ENCODE measurements around the gene PRX. TPM values are rescaled to one million over a fixed set of nuclear protein-coding genes. Genes with fewer than 3 reads are reported as not detected.

The PRX gene
- total RNA-seq: 0.96 and 1.2 TPM in 2 replicates
- long read RNA-seq, partial matches to known transcripts: 0 of 1 reads
- long read RNA-seq, other reads (novel, unspliced or antisense): 1 of 1 reads

- no peak for DNase-seq (ENCODE audit: low spot score, unreplicated experiment)
- no peak within 1 kb of the TSS for H3K4me3 Mint-ChIP-seq (ENCODE audit: low read depth)
- peaks cover 2% of the 10 kb centered on the region for H3K4me1 Mint-ChIP-seq (ENCODE audit: low read depth)
- no peaks in the 10 kb centered on the region for H3K9me3 Mint-ChIP-seq (ENCODE audit: low read depth)
- no peaks in the 10 kb centered on the region for H3K36me3 Mint-ChIP-seq (ENCODE audit: insufficient read depth)
- H3K27ac Mint-ChIP-seq: no peak within 1 kb of the TSS
- no peak for TF ChIP-seq CTCF (IDR thresholded peaks at IDR 0.05; ENCODE audit: unreplicated experiment)
- peaks cover 7% of the 10 kb centered on the region for H3K27me3 Mint-ChIP-seq
These were observed at the start of gene PRX for GRCh38 chr19:40413291-40413845. Gene PRX, minus strand, starts transcription at chr19:40413378. Its CDS starts 5,446 bp downstream, at chr19:40407932.

- Mint-ChIP-seq H3K9me3 (ENCODE audit: low read depth) (no peaks in the 10 kb centered on the region), H3K36me3 (ENCODE audit: insufficient read depth) (no peaks in the 10 kb centered on the region), H3K4me1 (ENCODE audit: low read depth) (peaks cover 13% of the 10 kb centered on the region), H3K27ac (peak overlapping the region; percentile 37), H3K27me3 (peaks cover 9% of the 10 kb centered on the region), H3K4me3 (ENCODE audit: low read depth) (no peak overlapping the region)
- DNase-seq (ENCODE audit: low spot score, unreplicated experiment): no peak
- TF ChIP-seq CTCF (IDR thresholded peaks at IDR 0.05; ENCODE audit: unreplicated experiment): no peak
These were observed 48.6 kb upstream of the PRX start for GRCh38 chr19:40461669-40462221.

GRCh38 chr19:40460185-40460584 lies 47.0 kb upstream of the PRX start:
- Mint-ChIP-seq H3K27ac (no peak overlapping the region), H3K36me3 (ENCODE audit: insufficient read depth) (no peaks in the 10 kb centered on the region), H3K27me3 (no peaks in the 10 kb centered on the region), H3K9me3 (ENCODE audit: low read depth) (no peaks in the 10 kb centered on the region), H3K4me1 (ENCODE audit: low read depth) (peaks cover 4% of the 10 kb centered on the region), H3K4me3 (ENCODE audit: low read depth) (no peak overlapping the region)
- TF ChIP-seq CTCF (IDR thresholded peaks at IDR 0.05; ENCODE audit: unreplicated experiment): no peak
- no peak for DNase-seq (ENCODE audit: low spot score, unreplicated experiment)

GRCh38 chr19:40458597-40458974 lies 45.4 kb upstream of the PRX start:
- Mint-ChIP-seq H3K4me1 (ENCODE audit: low read depth) (no peaks in the 10 kb centered on the region), H3K27me3 (no peaks in the 10 kb centered on the region), H3K9me3 (ENCODE audit: low read depth) (no peaks in the 10 kb centered on the region), H3K4me3 (ENCODE audit: low read depth) (no peak overlapping the region), H3K36me3 (ENCODE audit: insufficient read depth) (no peaks in the 10 kb centered on the region), H3K27ac (no peak overlapping the region)
- no peak for DNase-seq (ENCODE audit: low spot score, unreplicated experiment)
- TF ChIP-seq CTCF (IDR thresholded peaks at IDR 0.05; ENCODE audit: unreplicated experiment): no peak

- peaks cover 1% of the 10 kb centered on the region for H3K4me1 Mint-ChIP-seq (ENCODE audit: low read depth)
- no peak overlapping the region for H3K4me3 Mint-ChIP-seq (ENCODE audit: low read depth)
- H3K27ac Mint-ChIP-seq: no peak overlapping the region
- no peak for DNase-seq (ENCODE audit: low spot score, unreplicated experiment)
- H3K27me3 Mint-ChIP-seq: no peaks in the 10 kb centered on the region
- H3K36me3 Mint-ChIP-seq (ENCODE audit: insufficient read depth): no peaks in the 10 kb centered on the region
- no peak for TF ChIP-seq CTCF (IDR thresholded peaks at IDR 0.05; ENCODE audit: unreplicated experiment)
- no peaks in the 10 kb centered on the region for H3K9me3 Mint-ChIP-seq (ENCODE audit: low read depth)
These were observed 44.9 kb upstream of the PRX start for GRCh38 chr19:40457953-40458596.

Data from progenitor cell of endocrine pancreas (in vitro differentiated cells).